ENCODE measurements around the gene AGAP1.
"Not testable (repeated sequence)": the region's sequence is repeated elsewhere in the genome, so short reads cannot be mapped to it uniquely, and the experiment has no call there.

Gene AGAP1

GRCh38 chr2:236061899-236062298 is 568.1 kb downstream of the AGAP1 start:
- no peaks in the 10 kb centered on the region for H3K27me3 ChIP-seq (replicated peaks)
- no peaks in the 10 kb centered on the region for H3K36me3 ChIP-seq (replicated peaks)
- no peak overlapping the region for H3K4me3 ChIP-seq (ENCODE audit: low read depth, low read length)
- TF ChIP-seq, protein P1, sequence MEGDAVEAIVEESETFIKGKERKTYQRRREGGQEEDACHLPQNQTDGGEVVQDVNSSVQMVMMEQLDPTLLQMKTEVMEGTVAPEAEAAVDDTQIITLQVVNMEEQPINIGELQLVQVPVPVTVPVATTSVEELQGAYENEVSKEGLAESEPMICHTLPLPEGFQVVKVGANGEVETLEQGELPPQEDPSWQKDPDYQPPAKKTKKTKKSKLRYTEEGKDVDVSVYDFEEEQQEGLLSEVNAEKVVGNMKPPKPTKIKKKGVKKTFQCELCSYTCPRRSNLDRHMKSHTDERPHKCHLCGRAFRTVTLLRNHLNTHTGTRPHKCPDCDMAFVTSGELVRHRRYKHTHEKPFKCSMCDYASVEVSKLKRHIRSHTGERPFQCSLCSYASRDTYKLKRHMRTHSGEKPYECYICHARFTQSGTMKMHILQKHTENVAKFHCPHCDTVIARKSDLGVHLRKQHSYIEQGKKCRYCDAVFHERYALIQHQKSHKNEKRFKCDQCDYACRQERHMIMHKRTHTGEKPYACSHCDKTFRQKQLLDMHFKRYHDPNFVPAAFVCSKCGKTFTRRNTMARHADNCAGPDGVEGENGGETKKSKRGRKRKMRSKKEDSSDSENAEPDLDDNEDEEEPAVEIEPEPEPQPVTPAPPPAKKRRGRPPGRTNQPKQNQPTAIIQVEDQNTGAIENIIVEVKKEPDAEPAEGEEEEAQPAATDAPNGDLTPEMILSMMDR (IDR thresholded peaks at IDR 0.05; ENCODE audit: low read depth, low read length, missing control alignments), result no peak
- no peak overlapping the region for H3K27ac ChIP-seq
- in situ Hi-C loops (cut with HindIII; ENCODE audit: low pct_ligation_motif_present, low sequenced_read_pairs), result no loop called here
- no peak for DNase-seq

DNA sequence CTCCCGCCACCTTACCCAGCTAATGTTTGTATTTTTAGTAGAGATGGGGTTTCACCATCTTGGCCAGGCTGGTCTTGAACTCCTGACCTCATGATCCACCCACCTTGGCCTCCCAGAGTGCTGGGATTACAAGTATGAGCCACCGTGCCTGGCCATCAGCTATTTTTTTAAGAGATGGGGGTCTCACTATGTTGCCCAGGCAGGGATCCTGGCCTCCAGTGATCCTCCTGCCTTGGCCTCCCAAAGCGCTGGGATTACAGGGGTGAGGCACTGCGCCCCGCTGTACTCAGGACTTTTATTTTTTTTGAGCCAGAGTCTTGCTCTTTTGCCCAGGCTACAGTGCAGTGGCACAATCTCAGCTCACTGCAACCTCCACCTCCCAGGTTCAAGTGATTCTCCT is 569.0 kb downstream of the AGAP1 start:
- H3K27me3 ChIP-seq (replicated peaks); H3K27ac ChIP-seq; H3K36me3 ChIP-seq (replicated peaks); DNase-seq; in situ Hi-C loops (cut with HindIII; ENCODE audit: low pct_ligation_motif_present, low sequenced_read_pairs); H3K4me3 ChIP-seq (ENCODE audit: low read depth, low read length): not testable (repeated sequence)

DNA sequence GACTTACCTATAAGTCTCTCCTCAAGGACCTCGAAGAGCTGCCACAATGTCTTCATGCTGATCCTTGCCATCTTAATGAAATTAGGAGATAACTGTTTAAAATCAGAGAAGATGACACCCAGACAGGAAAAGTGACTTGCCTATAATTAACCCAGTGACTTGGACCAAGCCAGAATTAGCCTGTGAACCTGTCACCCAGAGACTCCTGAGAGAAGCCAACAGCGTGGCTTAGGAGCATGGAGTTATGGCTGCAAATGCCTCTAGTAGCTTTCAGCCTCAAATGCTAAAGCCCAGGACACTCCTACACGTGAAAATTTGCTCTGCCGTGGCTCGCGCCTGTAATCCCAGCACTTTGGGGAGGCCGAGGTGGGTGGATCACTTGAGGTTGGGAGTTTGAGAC is 570.2 kb downstream of the AGAP1 start:
- Histone ChIP-seq H3K36me3 (replicated peaks) (no peaks in the 10 kb centered on the region), H3K27ac (no peak overlapping the region), H3K4me3 (ENCODE audit: low read depth, low read length) (no peak overlapping the region), H3K27me3 (replicated peaks) (no peaks in the 10 kb centered on the region)
- no peak for DNase-seq
- in situ Hi-C loops (cut with HindIII; ENCODE audit: low pct_ligation_motif_present, low sequenced_read_pairs), result no loop called here
- TF ChIP-seq, protein P1 (IDR thresholded peaks at IDR 0.05; ENCODE audit: low read depth, low read length, missing control alignments), result no peak

GRCh38 chr2:236065314-236066160 is 571.7 kb downstream of the AGAP1 start:
- in situ Hi-C loops (cut with HindIII; ENCODE audit: low pct_ligation_motif_present, low sequenced_read_pairs), result no loop called here
- Histone ChIP-seq H3K36me3 (replicated peaks) (no peaks in the 10 kb centered on the region), H3K27ac (no peak overlapping the region), H3K27me3 (replicated peaks) (no peaks in the 10 kb centered on the region), H3K4me3 (ENCODE audit: low read depth, low read length) (no peak overlapping the region)
- no peak for DNase-seq
- TF ChIP-seq, protein P1 (IDR thresholded peaks at IDR 0.05; ENCODE audit: low read depth, low read length, missing control alignments), result no peak

DNA sequence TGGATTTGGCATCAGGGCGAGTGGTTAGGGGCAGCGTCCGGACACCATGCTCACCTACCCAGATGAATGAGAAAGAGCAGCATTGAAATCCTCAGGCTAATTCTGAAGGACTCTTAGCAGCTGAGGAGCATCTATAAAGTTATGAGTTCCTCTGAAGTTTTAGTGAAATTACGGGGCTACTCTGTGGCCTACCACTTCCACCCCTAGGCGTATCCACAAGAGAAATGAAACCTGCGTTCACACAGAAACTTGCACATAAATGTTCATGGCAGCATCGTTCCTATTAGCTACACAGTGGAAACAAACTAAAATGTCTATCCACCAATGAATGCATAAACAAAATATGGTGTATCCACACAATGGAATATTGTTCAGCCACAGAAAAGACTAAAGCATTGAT is 576.4 kb downstream of the AGAP1 start:
- in situ Hi-C loops (cut with HindIII; ENCODE audit: low pct_ligation_motif_present, low sequenced_read_pairs), result no loop called here
- DNase-seq, result no peak

DNA sequence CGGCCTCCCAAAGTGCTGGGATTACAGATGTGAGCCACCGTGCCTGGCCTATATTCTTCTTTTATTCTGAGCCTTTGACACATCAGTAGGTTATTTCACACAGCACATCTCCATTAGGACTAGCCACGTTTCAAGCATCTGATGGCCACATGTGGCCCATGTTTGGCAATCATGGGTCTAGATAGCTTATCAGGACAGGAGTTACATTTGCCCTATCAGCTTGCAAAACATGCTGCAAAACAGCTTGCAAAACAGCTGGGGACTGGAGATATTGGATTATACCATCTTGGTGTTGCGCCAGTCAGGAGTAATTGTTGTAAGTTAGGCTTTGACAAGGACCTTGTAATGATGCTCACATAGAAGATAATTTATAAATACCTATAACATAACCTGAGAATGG is 579.4 kb downstream of the AGAP1 start:
- Histone ChIP-seq H3K4me3 (ENCODE audit: low read depth, low read length) (no peak overlapping the region), H3K36me3 (replicated peaks) (no peaks in the 10 kb centered on the region), H3K27ac (no peak overlapping the region), H3K27me3 (replicated peaks) (no peaks in the 10 kb centered on the region)
- DNase-seq, result no peak
- TF ChIP-seq, protein P1 (IDR thresholded peaks at IDR 0.05; ENCODE audit: low read depth, low read length, missing control alignments), result no peak
- in situ Hi-C loops (cut with HindIII; ENCODE audit: low pct_ligation_motif_present, low sequenced_read_pairs), result no loop called here

More for the DNA sequence above, 576.4 kb downstream of the AGAP1 start:
- Histone ChIP-seq H3K27me3 (replicated peaks) (no peaks in the 10 kb centered on the region), H3K4me3 (ENCODE audit: low read depth, low read length) (no peak overlapping the region), H3K27ac (no peak overlapping the region), H3K36me3 (replicated peaks) (no peaks in the 10 kb centered on the region)
- TF ChIP-seq, protein P1 (IDR thresholded peaks at IDR 0.05; ENCODE audit: low read depth, low read length, missing control alignments), result no peak

All from brain microvascular endothelial cell (primary cell).